ENCODE measurements around the gene DYNC1LI2. TPM values are rescaled to one million over a fixed set of nuclear protein-coding genes. Genes with fewer than 3 reads are reported as not detected.
"Not testable (repeated sequence)": the region's sequence is repeated elsewhere in the genome, so short reads cannot be mapped to it uniquely, and the experiment has no call there.

Gene DYNC1LI2
- total RNA-seq (24.1 TPM), polyA plus RNA-seq (44.9 TPM)
- long read RNA-seq, donor 1, partial matches to known transcripts, result 0 of 1 reads
- long read RNA-seq, donor 1, other reads (novel, unspliced or antisense), result 0 of 1 reads
- long read RNA-seq, donor 2, result 0 reads
- long read RNA-seq, donor 3, full-length matches to known transcripts, result 9 of 9 reads
- long read RNA-seq, donor 3, partial matches to known transcripts, result 0 of 9 reads
- long read RNA-seq, donor 3, other reads (novel, unspliced or antisense), result 0 of 9 reads
- long read RNA-seq, donor 4, full-length matches to known transcripts, result 7 of 7 reads
- long read RNA-seq, donor 4, partial matches to known transcripts, result 0 of 7 reads
- long read RNA-seq, donor 4, other reads (novel, unspliced or antisense), result 0 of 7 reads
- long read RNA-seq, donor 5, full-length matches to known transcripts, result 20 of 20 reads
- long read RNA-seq, donor 5, partial matches to known transcripts, result 0 of 20 reads
- long read RNA-seq, donor 5, other reads (novel, unspliced or antisense), result 0 of 20 reads
- long read RNA-seq, donor 6, full-length matches to known transcripts, result 6 of 13 reads
- long read RNA-seq, donor 6, partial matches to known transcripts, result 7 of 13 reads
- long read RNA-seq, donor 6, other reads (novel, unspliced or antisense), result 0 of 13 reads
- long read RNA-seq, donor 7, full-length matches to known transcripts, result 8 of 8 reads
- long read RNA-seq, donor 7, partial matches to known transcripts, result 0 of 8 reads
- long read RNA-seq, donor 7, other reads (novel, unspliced or antisense), result 0 of 8 reads
- long read RNA-seq, donor 8, full-length matches to known transcripts, result 6 of 6 reads
- long read RNA-seq, donor 8, partial matches to known transcripts, result 0 of 6 reads
- long read RNA-seq, donor 8, other reads (novel, unspliced or antisense), result 0 of 6 reads
- long read RNA-seq, donor 9, full-length matches to known transcripts, result 7 of 7 reads
- long read RNA-seq, donor 9, partial matches to known transcripts, result 0 of 7 reads
- long read RNA-seq, donor 9, other reads (novel, unspliced or antisense), result 0 of 7 reads
- long read RNA-seq, donor 10, full-length matches to known transcripts, result 12 of 12 reads
- long read RNA-seq, donor 10, partial matches to known transcripts, result 0 of 12 reads
- long read RNA-seq, donor 10, other reads (novel, unspliced or antisense), result 0 of 12 reads

- H3K36me3 ChIP-seq (ENCODE audit: control insufficient read depth in 2 of 2, insufficient read depth in 2 of 2, low read length in 1 of 2), result peaks cover 19 to 24% of the 10 kb centered on the region in 2 donors
- H3K27me3 ChIP-seq (ENCODE audit: control insufficient read depth in 2 of 2, insufficient read depth in 1 of 2, low read length in 1 of 2), result peaks cover 6 to 34% of the 10 kb centered on the region in 2 donors
- H3K4me1 ChIP-seq (ENCODE audit: control insufficient read depth in 2 of 2, insufficient read depth in 2 of 2, low read length in 2 of 2), result peaks cover 4 to 11% of the 10 kb centered on the region in 2 donors
- H3K27ac ChIP-seq (ENCODE audit: low read depth in 1 of 2, low read length in 1 of 2), result peak within 1 kb of the TSS in 1 of 2 donors; percentile 95
- WGBS, result under 1% methylated on average over 90 of the region's 90 CpGs
- peak in 8 of 9 donors; percentile 51 to 85 (median 68) for DNase-seq (ENCODE audit: low read depth in 6 of 9, low spot score in 9 of 9)
- H3K4me3 ChIP-seq (ENCODE audit: low read length in 2 of 2), result peak within 1 kb of the TSS; percentile 71 to 91
- H3K9me3 ChIP-seq (ENCODE audit: control insufficient read depth in 2 of 2, insufficient read depth in 1 of 2, low read length in 1 of 2), result no peaks in the 10 kb centered on the region
Observed at GRCh38 chr16:66751303-66751991, at the start of gene DYNC1LI2. DYNC1LI2 (minus strand) TSS chr16:66751609; CDS start chr16:66751591, 18 bp downstream.

GRCh38 chr16:66800856-66801255 is 49.4 kb upstream of the DYNC1LI2 start:
- no peaks in the 10 kb centered on the region for H3K4me1 ChIP-seq (ENCODE audit: control insufficient read depth in 2 of 2, insufficient read depth in 2 of 2, low read length in 2 of 2)
- H3K4me3 ChIP-seq (ENCODE audit: low read length in 2 of 2), result no peak overlapping the region
- no peak for DNase-seq (ENCODE audit: low read depth in 6 of 9, low spot score in 9 of 9)
- peaks cover 26 to 43% of the 10 kb centered on the region in 2 donors for H3K36me3 ChIP-seq (ENCODE audit: control insufficient read depth in 2 of 2, insufficient read depth in 2 of 2, low read length in 1 of 2)
- H3K27ac ChIP-seq (ENCODE audit: low read depth in 1 of 2, low read length in 1 of 2), result no peak overlapping the region
- WGBS, result 97% methylated on average over 19 of the region's 19 CpGs
- no peaks in the 10 kb centered on the region for H3K9me3 ChIP-seq (ENCODE audit: control insufficient read depth in 2 of 2, insufficient read depth in 1 of 2, low read length in 1 of 2)
- H3K27me3 ChIP-seq (ENCODE audit: control insufficient read depth in 2 of 2, insufficient read depth in 1 of 2, low read length in 1 of 2), result no peaks in the 10 kb centered on the region

- H3K9me3 ChIP-seq (ENCODE audit: control insufficient read depth in 2 of 2, insufficient read depth in 1 of 2, low read length in 1 of 2), result no peaks in the 10 kb centered on the region
- DNase-seq (ENCODE audit: low read depth in 6 of 9, low spot score in 9 of 9), result no peak
- 95% methylated on average over 2 of the region's 2 CpGs for WGBS
- H3K4me1 ChIP-seq (ENCODE audit: control insufficient read depth in 2 of 2, insufficient read depth in 2 of 2, low read length in 2 of 2), result no peaks in the 10 kb centered on the region
- H3K36me3 ChIP-seq (ENCODE audit: control insufficient read depth in 2 of 2, insufficient read depth in 2 of 2, low read length in 1 of 2), result peaks cover 15 to 20% of the 10 kb centered on the region in 2 donors
- H3K27me3 ChIP-seq (ENCODE audit: control insufficient read depth in 2 of 2, insufficient read depth in 1 of 2, low read length in 1 of 2), result no peaks in the 10 kb centered on the region
- no peak overlapping the region for H3K27ac ChIP-seq (ENCODE audit: low read depth in 1 of 2, low read length in 1 of 2)
- H3K4me3 ChIP-seq (ENCODE audit: low read length in 2 of 2), result no peak overlapping the region
Observed at GRCh38 chr16:66798161-66798560, 46.8 kb upstream of the DYNC1LI2 start.

GRCh38 chr16:66793984-66794383 is 42.6 kb upstream of the DYNC1LI2 start:
- WGBS, result 97% methylated on average over 6 of the region's 6 CpGs
- H3K27ac ChIP-seq (ENCODE audit: low read depth in 1 of 2, low read length in 1 of 2); H3K4me1 ChIP-seq (ENCODE audit: control insufficient read depth in 2 of 2, insufficient read depth in 2 of 2, low read length in 2 of 2): not testable (repeated sequence)

GRCh38 chr16:66790130-66790733 is 38.8 kb upstream of the DYNC1LI2 start:
- WGBS, result 86% methylated on average over 3 of the region's 3 CpGs
- Histone ChIP-seq H3K4me1 (ENCODE audit: control insufficient read depth in 2 of 2, insufficient read depth in 2 of 2, low read length in 2 of 2) (no peaks in the 10 kb centered on the region), H3K4me3 (ENCODE audit: low read length in 2 of 2) (no peak overlapping the region), H3K36me3 (ENCODE audit: control insufficient read depth in 2 of 2, insufficient read depth in 2 of 2, low read length in 1 of 2) (no peaks in the 10 kb centered on the region), H3K27me3 (ENCODE audit: control insufficient read depth in 2 of 2, insufficient read depth in 1 of 2, low read length in 1 of 2) (no peaks in the 10 kb centered on the region), H3K9me3 (ENCODE audit: control insufficient read depth in 2 of 2, insufficient read depth in 1 of 2, low read length in 1 of 2) (no peaks in the 10 kb centered on the region), H3K27ac (ENCODE audit: low read depth in 1 of 2, low read length in 1 of 2) (no peak overlapping the region)
- no peak for DNase-seq (ENCODE audit: low read depth in 6 of 9, low spot score in 9 of 9)

More at GRCh38 chr16:66793984-66794383, 42.6 kb upstream of the DYNC1LI2 start:
- H3K27me3 ChIP-seq (ENCODE audit: control insufficient read depth in 2 of 2, insufficient read depth in 1 of 2, low read length in 1 of 2); H3K4me3 ChIP-seq (ENCODE audit: low read length in 2 of 2); DNase-seq (ENCODE audit: low read depth in 6 of 9, low spot score in 9 of 9); H3K36me3 ChIP-seq (ENCODE audit: control insufficient read depth in 2 of 2, insufficient read depth in 2 of 2, low read length in 1 of 2); H3K9me3 ChIP-seq (ENCODE audit: control insufficient read depth in 2 of 2, insufficient read depth in 1 of 2, low read length in 1 of 2): not testable (repeated sequence)

- Histone ChIP-seq H3K27ac (ENCODE audit: low read depth in 1 of 2, low read length in 1 of 2) (no peak overlapping the region), H3K27me3 (ENCODE audit: control insufficient read depth in 2 of 2, insufficient read depth in 1 of 2, low read length in 1 of 2) (no peaks in the 10 kb centered on the region), H3K4me1 (ENCODE audit: control insufficient read depth in 2 of 2, insufficient read depth in 2 of 2, low read length in 2 of 2) (no peaks in the 10 kb centered on the region), H3K36me3 (ENCODE audit: control insufficient read depth in 2 of 2, insufficient read depth in 2 of 2, low read length in 1 of 2) (no peaks in the 10 kb centered on the region), H3K4me3 (ENCODE audit: low read length in 2 of 2) (no peak overlapping the region), H3K9me3 (ENCODE audit: control insufficient read depth in 2 of 2, insufficient read depth in 1 of 2, low read length in 1 of 2) (no peaks in the 10 kb centered on the region)
- DNase-seq (ENCODE audit: low read depth in 6 of 9, low spot score in 9 of 9), result no peak
- 100% methylated on average over 2 of the region's 2 CpGs for WGBS
Observed at GRCh38 chr16:66787427-66787826, 36.0 kb upstream of the DYNC1LI2 start.

GRCh38 chr16:66786551-66786950 is 35.1 kb upstream of the DYNC1LI2 start:
- H3K4me1 ChIP-seq (ENCODE audit: control insufficient read depth in 2 of 2, insufficient read depth in 2 of 2, low read length in 2 of 2), result no peaks in the 10 kb centered on the region
- H3K27ac ChIP-seq (ENCODE audit: low read depth in 1 of 2, low read length in 1 of 2), result no peak overlapping the region
- no peaks in the 10 kb centered on the region for H3K9me3 ChIP-seq (ENCODE audit: control insufficient read depth in 2 of 2, insufficient read depth in 1 of 2, low read length in 1 of 2)
- no peak overlapping the region for H3K4me3 ChIP-seq (ENCODE audit: low read length in 2 of 2)
- 96% methylated on average over 3 of the region's 3 CpGs for WGBS
- H3K27me3 ChIP-seq (ENCODE audit: control insufficient read depth in 2 of 2, insufficient read depth in 1 of 2, low read length in 1 of 2), result no peaks in the 10 kb centered on the region
- H3K36me3 ChIP-seq (ENCODE audit: control insufficient read depth in 2 of 2, insufficient read depth in 2 of 2, low read length in 1 of 2), result no peaks in the 10 kb centered on the region
- no peak for DNase-seq (ENCODE audit: low read depth in 6 of 9, low spot score in 9 of 9)

- Histone ChIP-seq H3K4me3 (ENCODE audit: low read length in 2 of 2) (no peak overlapping the region), H3K27ac (ENCODE audit: low read depth in 1 of 2, low read length in 1 of 2) (no peak overlapping the region), H3K4me1 (ENCODE audit: control insufficient read depth in 2 of 2, insufficient read depth in 2 of 2, low read length in 2 of 2) (no peaks in the 10 kb centered on the region), H3K9me3 (ENCODE audit: control insufficient read depth in 2 of 2, insufficient read depth in 1 of 2, low read length in 1 of 2) (no peaks in the 10 kb centered on the region), H3K27me3 (ENCODE audit: control insufficient read depth in 2 of 2, insufficient read depth in 1 of 2, low read length in 1 of 2) (no peaks in the 10 kb centered on the region), H3K36me3 (ENCODE audit: control insufficient read depth in 2 of 2, insufficient read depth in 2 of 2, low read length in 1 of 2) (no peaks in the 10 kb centered on the region)
- DNase-seq (ENCODE audit: low read depth in 6 of 9, low spot score in 9 of 9), result no peak
Observed at GRCh38 chr16:66776457-66776856, 25.0 kb upstream of the DYNC1LI2 start.

All from thymus (tissue), 14 donors.